D721Med (cell line): ENCODE measurements around the gene PRMT7.

Source experiments
- DNase-seq: peaks from one replicate; pipeline ENCODE4 v3.0.0; 2011; ENCODE audit warnings: low spot score; ENCODE audit not compliant: insufficient read length
- FAIRE-seq: peaks from 2 replicates; lab custom pipeline; 2011; peaks lifted over from hg19 to GRCh38; lab: Jason Lieb, UNC
- TF ChIP-seq, protein P1 (sequence below): IDR thresholded peaks from 2 replicates; pipeline ENCODE4 v1.5.1; 2012; ENCODE audit warnings: mild to moderate bottlenecking, control low read depth; ENCODE audit not compliant: insufficient read depth; ENCODE audit errors: missing control alignments

The PRMT7 gene

DNA sequence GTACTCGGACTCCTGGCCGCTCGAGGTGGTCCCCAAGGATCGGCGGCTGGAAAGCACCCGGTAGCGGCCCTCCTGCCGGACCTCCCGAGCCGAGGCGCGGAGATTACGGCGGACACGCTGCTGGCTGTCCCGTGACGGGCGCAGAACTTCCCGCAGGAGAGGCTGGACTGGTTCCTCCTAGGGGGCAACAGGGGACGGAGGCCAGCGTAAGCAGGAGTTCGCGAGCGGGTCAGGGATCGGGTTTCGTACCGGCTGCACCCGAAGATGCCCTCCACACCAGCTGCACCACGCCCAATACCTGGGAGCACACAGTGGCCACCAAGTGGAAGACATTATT is 414 bp upstream of the PRMT7 start:
- TF ChIP-seq, protein P1, sequence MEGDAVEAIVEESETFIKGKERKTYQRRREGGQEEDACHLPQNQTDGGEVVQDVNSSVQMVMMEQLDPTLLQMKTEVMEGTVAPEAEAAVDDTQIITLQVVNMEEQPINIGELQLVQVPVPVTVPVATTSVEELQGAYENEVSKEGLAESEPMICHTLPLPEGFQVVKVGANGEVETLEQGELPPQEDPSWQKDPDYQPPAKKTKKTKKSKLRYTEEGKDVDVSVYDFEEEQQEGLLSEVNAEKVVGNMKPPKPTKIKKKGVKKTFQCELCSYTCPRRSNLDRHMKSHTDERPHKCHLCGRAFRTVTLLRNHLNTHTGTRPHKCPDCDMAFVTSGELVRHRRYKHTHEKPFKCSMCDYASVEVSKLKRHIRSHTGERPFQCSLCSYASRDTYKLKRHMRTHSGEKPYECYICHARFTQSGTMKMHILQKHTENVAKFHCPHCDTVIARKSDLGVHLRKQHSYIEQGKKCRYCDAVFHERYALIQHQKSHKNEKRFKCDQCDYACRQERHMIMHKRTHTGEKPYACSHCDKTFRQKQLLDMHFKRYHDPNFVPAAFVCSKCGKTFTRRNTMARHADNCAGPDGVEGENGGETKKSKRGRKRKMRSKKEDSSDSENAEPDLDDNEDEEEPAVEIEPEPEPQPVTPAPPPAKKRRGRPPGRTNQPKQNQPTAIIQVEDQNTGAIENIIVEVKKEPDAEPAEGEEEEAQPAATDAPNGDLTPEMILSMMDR = no peak
- FAIRE-seq (no peak), DNase-seq (no peak)

DNA sequence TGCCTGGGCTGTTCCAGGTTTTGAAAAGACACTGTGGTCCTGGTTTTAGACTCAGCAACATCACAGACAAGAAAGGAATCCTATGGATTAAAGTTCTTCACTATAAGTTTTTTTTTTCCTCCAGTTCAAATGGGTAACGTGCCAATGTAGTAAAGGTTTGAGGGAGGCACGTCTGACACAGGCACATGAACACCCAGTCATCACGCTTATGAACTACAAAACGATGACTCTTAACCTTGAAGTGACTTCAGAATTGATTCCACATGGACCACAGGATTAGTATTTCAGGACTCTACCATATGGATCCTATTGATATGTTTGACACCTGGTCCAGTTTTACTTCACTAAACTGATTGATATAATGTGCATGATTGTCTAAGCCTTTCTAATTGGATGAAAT is 2.3 kb downstream of the PRMT7 start:
- TF ChIP-seq, protein P1 = no peak
- DNase-seq = no peak
- no peak for FAIRE-seq

DNA sequence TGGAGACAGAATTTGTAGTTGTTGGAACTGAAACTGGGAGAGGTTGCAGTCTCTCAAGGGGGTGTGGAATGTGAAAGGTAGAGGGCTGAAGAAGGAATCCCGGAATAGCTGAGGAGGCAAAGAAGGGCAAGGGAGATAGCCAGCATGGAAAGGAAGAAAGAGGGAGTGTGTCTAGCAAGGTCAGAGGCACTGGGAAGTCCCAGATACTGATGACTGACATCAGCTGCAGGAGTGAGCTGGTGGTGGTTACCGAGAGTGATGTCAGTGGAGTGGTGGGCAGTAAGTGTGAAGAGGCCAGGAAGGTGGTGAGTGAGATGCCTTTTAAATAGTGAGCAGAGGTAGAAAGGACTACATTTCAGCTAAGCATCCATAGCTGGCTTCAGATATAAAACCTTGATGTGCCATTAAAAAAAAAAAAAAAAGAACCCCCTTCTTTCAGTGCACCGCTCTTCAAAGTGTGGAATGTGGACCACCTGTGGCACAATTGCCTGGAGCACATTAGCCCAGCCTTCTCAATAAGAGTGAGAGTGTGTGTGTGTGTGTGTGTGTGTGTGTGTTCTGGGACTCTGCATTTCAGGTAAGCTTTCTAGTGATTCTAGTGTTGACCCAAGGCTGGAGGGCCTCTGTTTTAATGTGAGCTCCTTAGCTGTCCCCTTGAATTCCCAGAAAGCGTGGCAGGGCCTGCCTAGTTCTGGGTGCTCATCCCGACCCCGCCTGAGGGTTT is 8.5 kb downstream of the PRMT7 start:
- TF ChIP-seq, protein P1 = no peak
- no peak for FAIRE-seq
- DNase-seq = no peak

DNA sequence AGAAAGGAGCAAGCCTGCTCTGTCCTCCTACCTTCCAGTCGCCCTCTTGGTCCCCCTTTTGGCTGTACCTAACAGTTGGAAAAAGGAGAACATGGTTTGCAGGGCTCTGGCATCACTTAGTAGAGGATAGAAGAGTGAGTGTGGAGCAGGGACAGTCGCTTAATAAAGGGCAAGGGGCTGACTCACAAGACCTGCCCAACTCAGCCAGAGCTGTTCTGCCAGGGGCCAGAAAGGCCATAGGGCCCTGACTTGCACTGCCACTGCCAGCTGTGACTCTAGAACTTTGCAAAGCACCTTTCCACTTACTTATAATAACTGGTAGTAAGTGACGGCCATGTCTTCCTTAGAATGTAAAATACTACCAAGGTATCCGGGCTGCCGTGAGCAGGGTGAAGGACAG is 13.5 kb downstream of the PRMT7 start:
- TF ChIP-seq, protein P1 = no peak

DNA sequence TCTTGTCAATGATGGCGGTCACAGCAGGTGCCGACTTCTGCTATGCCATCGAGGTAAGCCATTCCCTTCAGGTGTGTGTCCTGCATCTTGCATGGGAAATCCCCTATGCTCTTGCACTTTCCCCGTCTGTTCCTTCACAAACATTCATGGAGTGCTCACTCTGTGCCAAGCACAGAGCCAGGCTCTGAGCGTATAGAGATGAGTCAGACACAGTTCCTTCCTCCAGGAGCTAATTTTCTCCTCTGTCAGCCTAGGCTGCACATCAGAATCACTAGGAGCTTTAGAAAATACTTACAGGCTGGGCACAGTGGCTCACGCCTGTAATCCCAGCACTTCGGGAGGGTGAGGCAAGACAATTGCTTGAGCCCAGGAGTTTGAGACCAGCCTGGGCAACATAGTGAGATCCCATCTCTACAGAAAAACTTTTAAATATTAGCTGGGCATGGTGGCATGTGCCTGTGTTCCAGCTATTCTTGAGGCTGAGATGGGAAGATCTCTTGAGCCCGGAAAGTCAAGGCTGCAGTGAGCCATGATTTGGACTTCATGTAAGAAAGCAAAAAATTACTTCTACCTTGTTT is 14.1 kb downstream of the PRMT7 start:
- no peak for FAIRE-seq
- TF ChIP-seq, protein P1 = no peak
- DNase-seq = no peak

More for the DNA sequence above, 13.5 kb downstream of the PRMT7 start:
- DNase-seq = no peak
- no peak for FAIRE-seq

DNA sequence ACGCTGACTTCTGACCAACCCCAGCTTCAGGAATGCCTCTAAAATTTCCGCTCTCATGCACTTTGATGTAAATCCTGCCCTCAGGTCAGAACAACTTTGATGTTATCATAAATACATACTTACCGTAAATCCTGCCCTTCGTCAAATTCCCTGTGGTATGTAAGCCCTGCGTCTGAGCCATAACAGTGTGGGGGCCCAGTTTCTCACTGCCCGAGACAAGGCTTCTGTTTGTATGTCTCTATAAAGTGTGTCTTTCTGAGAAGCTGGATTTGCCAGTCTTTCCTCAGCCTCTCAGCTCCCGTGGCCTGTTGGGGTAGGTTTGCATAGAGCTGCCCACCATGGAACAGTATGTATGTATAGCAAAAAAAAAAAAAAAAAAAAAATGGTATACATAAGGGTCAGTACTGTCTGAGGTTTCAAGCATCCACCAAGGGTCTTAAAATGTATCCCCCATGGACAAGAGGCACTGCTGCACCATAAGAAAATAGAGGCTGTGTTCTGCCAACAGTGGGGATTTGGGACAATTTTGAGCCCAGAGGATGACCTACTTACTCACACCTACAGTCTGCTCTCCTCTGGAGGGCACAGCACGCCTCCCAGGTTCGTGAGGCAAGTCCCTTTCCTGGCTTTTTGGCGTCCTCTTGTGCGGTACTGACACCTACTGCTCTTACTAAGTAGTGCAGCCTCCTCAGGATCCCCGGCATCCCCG is 17.5 kb downstream of the PRMT7 start:
- TF ChIP-seq, protein P1 = peak; percentile 99
- DNase-seq (peak; percentile 33), FAIRE-seq (no peak)

DNA sequence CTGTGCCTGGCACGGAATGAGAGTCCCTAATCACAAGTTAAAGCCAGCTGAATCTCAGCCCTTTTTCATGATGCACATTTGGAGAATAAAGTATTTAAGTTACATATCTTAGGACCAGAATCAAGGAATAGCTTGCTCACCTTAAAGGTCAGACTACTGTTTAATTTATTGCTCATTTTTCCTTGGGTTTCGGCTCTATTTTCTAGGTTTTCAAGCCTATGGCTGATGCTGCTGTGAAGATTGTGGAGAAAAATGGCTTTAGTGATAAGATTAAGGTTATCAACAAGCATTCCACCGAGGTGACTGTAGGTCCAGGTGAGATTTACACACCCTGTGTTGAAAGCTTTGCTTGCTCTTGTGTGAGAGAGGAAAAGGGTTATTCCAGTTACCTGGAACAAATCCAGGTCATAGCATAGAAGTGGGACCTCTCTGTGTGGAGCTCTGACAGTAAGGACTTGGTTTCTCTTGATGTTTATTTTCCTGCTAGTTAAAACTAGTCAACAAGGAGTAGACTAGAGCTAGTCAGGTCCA is 18.1 kb downstream of the PRMT7 start:
- FAIRE-seq (no peak), DNase-seq (no peak)
- TF ChIP-seq, protein P1 = no peak
